ENCODE results near the gene XAGE2.
A peak's percentile ranks its signal among the peaks of the same experiment; 100 is the strongest.
"Not testable (repeated sequence)": the region's sequence is repeated elsewhere in the genome, so short reads cannot be mapped to it uniquely, and the experiment has no call there.

Gene XAGE2, protein sequence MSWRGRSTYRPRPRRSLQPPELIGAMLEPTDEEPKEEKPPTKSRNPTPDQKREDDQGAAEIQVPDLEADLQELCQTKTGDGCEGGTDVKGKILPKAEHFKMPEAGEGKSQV

DNA sequence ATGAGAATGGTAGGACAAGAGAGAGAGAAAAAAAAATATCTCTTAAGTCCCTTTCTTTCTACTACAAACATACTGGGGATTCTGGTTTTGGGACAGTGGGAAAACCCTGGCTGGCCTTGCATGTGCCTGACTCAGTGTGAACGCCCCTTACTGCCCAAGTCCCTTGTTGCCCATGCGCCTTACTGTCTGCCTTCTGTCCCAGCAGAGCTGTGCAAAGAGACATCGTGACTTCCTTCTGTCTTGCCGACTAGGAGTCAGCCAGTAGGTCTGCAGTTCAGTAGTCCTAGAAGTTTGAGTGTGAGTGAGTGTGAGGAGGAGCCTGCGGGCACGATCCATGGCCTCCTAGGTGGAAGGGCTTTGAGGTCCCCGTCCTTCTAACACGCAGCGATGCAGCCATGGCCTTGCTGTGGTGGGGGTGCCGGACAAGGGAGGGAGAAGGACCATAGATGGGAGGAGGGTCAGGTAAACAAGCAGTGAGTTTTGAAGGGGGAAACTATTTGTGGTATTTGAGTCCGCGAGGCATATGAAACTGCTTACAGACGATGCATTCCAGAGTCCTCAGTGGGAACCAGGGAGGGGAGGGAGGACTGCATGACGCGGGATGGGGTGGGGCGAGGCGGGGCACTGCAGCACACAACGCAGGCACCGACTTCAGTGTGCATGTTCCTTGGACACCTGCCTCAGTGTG, at the start of gene XAGE2:
Gene XAGE2, plus strand, starts transcription at position 654 of the 688 bp plus-strand sequence. CDS start 994 bp downstream, outside the sequence.
- no peak for DNase-seq (ENCODE audit: low read depth)
- TF ChIP-seq, protein P1, sequence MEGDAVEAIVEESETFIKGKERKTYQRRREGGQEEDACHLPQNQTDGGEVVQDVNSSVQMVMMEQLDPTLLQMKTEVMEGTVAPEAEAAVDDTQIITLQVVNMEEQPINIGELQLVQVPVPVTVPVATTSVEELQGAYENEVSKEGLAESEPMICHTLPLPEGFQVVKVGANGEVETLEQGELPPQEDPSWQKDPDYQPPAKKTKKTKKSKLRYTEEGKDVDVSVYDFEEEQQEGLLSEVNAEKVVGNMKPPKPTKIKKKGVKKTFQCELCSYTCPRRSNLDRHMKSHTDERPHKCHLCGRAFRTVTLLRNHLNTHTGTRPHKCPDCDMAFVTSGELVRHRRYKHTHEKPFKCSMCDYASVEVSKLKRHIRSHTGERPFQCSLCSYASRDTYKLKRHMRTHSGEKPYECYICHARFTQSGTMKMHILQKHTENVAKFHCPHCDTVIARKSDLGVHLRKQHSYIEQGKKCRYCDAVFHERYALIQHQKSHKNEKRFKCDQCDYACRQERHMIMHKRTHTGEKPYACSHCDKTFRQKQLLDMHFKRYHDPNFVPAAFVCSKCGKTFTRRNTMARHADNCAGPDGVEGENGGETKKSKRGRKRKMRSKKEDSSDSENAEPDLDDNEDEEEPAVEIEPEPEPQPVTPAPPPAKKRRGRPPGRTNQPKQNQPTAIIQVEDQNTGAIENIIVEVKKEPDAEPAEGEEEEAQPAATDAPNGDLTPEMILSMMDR (IDR thresholded peaks at IDR 0.05; ENCODE audit: control insufficient read depth, insufficient read depth, low read depth, low read length, missing control alignments) = no peak
- H3K4me3 ChIP-seq (ENCODE audit: control insufficient read depth, low read depth, low read length) = no peak within 1 kb of the TSS

DNA sequence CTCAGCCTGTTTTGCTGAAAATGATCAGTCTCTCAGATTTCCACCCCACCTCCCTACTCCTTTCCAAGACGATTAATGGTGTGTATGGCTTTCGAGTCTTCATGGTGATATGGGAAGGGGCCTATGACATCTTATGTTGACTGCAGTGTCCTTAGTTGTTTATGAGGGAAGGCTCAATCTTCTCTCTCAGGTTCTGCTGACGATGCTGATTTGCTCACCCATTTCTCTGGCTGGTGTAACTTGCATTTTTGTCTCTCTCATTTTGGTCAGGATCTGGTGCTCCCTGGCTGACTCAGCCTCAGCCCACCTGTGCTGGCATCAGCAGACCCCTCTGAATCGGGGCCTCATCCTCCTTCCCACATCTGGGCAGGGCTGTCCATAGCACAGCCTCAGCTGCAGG, 31.4 kb upstream of the XAGE2 start:
- TF ChIP-seq, protein P1 (IDR thresholded peaks at IDR 0.05; ENCODE audit: control insufficient read depth, insufficient read depth, low read depth, low read length, missing control alignments) = no peak
- H3K4me3 ChIP-seq (ENCODE audit: control insufficient read depth, low read depth, low read length) = no peak overlapping the region

DNA sequence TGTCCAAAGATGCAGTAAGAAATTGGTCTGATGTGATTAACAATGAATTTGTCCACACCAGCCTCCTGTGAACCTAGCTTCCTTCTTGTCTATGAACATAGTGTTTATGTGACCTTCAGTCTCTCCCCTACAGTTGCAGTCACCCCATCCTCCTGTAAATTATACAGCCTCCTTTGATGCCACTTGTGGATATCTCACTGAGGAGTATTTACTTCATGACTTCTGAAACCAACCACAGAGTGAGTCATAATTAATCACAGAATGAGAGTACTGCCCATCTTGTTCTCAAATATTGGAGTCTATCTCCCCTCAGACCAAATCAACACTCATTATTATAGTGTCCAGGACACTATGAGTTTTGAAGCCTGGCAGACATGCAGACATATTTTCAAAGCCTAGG, 27.3 kb upstream of the XAGE2 start:
- TF ChIP-seq, protein P1 (IDR thresholded peaks at IDR 0.05; ENCODE audit: control insufficient read depth, insufficient read depth, low read depth, low read length, missing control alignments) = no peak
- no peak for DNase-seq (ENCODE audit: low read depth)
- H3K4me3 ChIP-seq (ENCODE audit: control insufficient read depth, low read depth, low read length) = no peak overlapping the region

More for the DNA sequence above, 31.4 kb upstream of the XAGE2 start:
- DNase-seq (ENCODE audit: low read depth) = no peak

DNA sequence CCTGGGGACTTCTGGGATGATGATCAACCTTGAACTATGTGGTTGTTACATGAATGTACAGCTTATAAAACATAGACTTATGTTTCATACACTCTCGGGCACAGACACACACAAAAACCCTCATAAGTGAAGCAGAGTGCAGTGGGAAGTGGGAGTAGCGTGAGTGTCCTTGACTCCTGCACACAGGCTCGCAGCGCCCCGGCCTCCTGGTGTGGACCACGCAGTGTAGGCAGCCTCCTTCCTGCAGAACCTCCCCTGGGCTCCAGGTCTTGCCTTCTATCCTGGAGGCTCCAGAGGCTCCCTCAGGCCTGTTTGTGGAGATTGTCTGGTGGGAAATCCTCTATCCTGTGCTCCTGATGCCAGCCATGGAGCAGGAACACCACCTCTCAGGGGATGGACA, 25.7 kb upstream of the XAGE2 start:
- not testable (repeated sequence) for DNase-seq (ENCODE audit: low read depth); H3K4me3 ChIP-seq (ENCODE audit: control insufficient read depth, low read depth, low read length)

DNA sequence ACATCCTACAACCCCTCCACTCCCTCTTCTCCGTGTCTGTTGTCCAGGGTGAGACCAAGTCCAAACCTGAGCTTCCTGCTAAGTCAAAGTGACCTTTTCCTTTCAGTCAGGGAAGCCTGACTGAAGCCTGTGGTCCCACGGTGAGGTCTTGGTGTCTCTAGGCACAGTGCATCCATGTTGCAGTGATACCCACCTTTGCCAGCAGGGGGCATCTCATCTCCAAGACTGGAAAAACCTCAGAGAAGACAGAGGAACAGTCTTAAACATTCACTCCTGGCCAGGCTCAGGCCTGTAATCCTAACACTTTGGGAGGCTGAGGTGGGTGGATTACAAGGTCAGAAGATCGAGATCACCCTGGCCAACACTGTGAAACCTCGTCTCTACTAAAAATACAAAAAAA, 23.4 kb upstream of the XAGE2 start:
- not testable (repeated sequence) for DNase-seq (ENCODE audit: low read depth); H3K4me3 ChIP-seq (ENCODE audit: control insufficient read depth, low read depth, low read length)
- TF ChIP-seq, protein P1 (IDR thresholded peaks at IDR 0.05; ENCODE audit: control insufficient read depth, insufficient read depth, low read depth, low read length, missing control alignments) = peak; percentile 66

DNA sequence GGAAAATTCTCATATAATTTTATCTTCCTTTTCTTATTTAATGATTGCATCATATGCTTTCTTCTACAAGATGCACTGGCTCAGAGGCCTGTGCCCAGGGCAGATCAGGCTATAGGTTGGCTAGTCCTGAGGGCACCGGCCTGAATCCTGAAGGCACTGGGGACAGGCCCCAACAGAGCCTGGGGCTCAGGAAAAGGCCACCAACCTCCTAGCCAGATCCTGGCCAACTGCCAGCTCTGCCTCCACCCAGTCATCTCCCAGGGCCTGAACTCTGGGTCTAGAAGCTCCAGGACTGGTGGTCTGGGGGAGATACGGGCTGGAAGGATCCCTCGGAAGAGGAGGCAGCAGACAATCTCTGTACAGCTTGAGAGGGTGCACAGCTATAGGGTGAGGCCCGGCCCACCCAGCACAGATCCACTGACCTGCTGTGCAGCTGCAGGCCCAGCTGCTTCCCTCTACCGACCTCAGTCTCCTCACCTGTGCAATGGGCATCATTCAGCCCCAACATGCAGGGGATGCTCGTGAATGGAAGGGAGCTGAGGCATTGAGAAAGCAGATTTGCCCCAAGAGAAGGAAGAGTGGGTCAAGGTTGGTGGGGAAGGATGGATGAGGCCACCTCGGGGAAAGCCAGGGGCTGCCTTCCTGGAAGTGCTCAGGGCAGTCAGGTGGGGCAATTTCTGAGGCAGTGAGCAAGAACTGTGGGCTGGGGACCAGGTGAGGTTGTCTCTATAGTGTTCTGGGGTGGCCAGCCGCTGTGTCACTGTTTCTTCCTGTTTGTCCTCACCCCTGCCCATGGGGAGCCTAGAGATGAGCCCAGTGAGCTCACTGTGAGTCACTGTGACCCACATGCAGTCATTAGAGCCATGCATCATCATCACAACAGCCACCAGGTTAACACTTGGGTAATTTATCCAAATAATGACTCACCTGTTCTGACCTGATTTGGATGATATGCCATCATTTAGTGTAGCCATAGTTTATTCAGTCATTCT, 22.4 kb upstream of the XAGE2 start:
- H3K4me3 ChIP-seq (ENCODE audit: control insufficient read depth, low read depth, low read length) = no peak overlapping the region
- TF ChIP-seq, protein P1 (IDR thresholded peaks at IDR 0.05; ENCODE audit: control insufficient read depth, insufficient read depth, low read depth, low read length, missing control alignments) = no peak
- no peak for DNase-seq (ENCODE audit: low read depth)
